Thymus (tissue), 11 donors: Measurements from ENCODE around the gene PIK3R3. TPM values are rescaled to one million over a fixed set of nuclear protein-coding genes. Genes with fewer than 3 reads are reported as not detected.
"Not testable (repeated sequence)": the region's sequence is repeated elsewhere in the genome, so short reads cannot be mapped to it uniquely, and the experiment has no call there.

Experiments
- DNase-seq, 9 donors: peaks; one replicate each; pipeline ENCODE4 v3.0.0-alpha.2; 2013; ENCODE audit warnings: low spot score in 9 of 9, low read depth in 6 of 9, missing footprints in 1 of 9
- H3K27ac ChIP-seq, 2 donors: one replicate each; pipeline ENCODE4 v1.5.1; 2013; ENCODE audit warnings: control low read depth in 1 of 2, low read depth in 1 of 2, low read length in 1 of 2, mild to moderate bottlenecking in 1 of 2, moderate library complexity in 1 of 2
- H3K27me3 ChIP-seq, 2 donors: one replicate each; pipeline ENCODE4 v1.5.1; 2013; ENCODE audit warnings: low read length in 1 of 2; ENCODE audit not compliant: control insufficient read depth in 2 of 2, insufficient read depth in 1 of 2
- H3K36me3 ChIP-seq, 2 donors: one replicate each; pipeline ENCODE4 v1.5.1; 2013; ENCODE audit warnings: low read length in 1 of 2, mild to moderate bottlenecking in 1 of 2, moderate library complexity in 1 of 2; ENCODE audit not compliant: control insufficient read depth in 2 of 2, insufficient read depth in 2 of 2
- H3K4me1 ChIP-seq, 2 donors: one replicate each; pipeline ENCODE4 v1.5.1; 2013; ENCODE audit warnings: low read length in 2 of 2; ENCODE audit not compliant: control insufficient read depth in 2 of 2, insufficient read depth in 2 of 2
- H3K4me3 ChIP-seq, 2 donors: one replicate each; pipeline ENCODE4 v1.5.1; 2013; ENCODE audit warnings: low read length in 2 of 2, control low read depth in 1 of 2, mild to moderate bottlenecking in 1 of 2
- H3K9me3 ChIP-seq, 2 donors: one replicate each; pipeline ENCODE4 v1.5.1; 2013; ENCODE audit warnings: low read length in 1 of 2, mild to moderate bottlenecking in 1 of 2; ENCODE audit not compliant: control insufficient read depth in 2 of 2, insufficient read depth in 1 of 2
- WGBS: extraction: QIAGEN DNeasy Blood & Tissue Kit; methylation state at CpG from one replicate; pipeline ENCODE4 v1.1.7; 2013; 5-methylcytosine and 5-hydroxymethylcytosine counted together
- polyA plus RNA-seq: library from polyadenylated mRNA; stranded (reverse); fragments of 200-250 nt; gene quantifications from one replicate; pipeline ENCODE4 v1.2.3, GENCODE V29; 2013
- total RNA-seq: library from RNA; stranded (reverse); fragments of 120-200 nt; gene quantifications from one replicate; pipeline ENCODE4 v1.2.4, GENCODE V29; 2013
- donor health status: healthy.

The PIK3R3 gene
- total and polyA plus RNA-seq, 2 donors, result 8.9 to 13.3 TPM

DNA sequence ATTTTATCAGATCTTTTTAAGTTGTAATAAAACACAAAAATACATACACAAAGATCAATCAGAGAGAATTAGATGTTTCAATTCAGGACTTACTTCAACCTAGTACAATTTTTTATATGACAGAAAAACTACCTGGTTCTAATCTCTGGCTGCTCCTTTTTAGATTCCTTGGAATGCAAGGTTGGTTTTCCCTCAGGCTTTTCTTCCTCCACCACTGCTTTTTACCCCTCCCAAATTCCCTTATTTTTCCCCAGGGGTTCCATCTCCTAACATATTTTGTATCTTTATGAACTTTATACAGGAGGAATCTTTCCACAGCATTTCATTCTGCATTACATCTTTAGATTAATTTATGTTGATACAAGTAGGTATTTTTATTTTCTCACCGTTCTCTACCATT is 33.2 kb downstream of the PIK3R3 start:
- Histone ChIP-seq H3K4me1 (peaks cover 0 to 3% of the 10 kb centered on the region in 2 donors), H3K9me3 (no peaks in the 10 kb centered on the region), H3K27ac (no peak overlapping the region), H3K36me3 (no peaks in the 10 kb centered on the region), H3K27me3 (no peaks in the 10 kb centered on the region), H3K4me3 (no peak overlapping the region)
- no peak for DNase-seq
- 96% methylated on average over 1 of the region's 1 CpG for WGBS

DNA sequence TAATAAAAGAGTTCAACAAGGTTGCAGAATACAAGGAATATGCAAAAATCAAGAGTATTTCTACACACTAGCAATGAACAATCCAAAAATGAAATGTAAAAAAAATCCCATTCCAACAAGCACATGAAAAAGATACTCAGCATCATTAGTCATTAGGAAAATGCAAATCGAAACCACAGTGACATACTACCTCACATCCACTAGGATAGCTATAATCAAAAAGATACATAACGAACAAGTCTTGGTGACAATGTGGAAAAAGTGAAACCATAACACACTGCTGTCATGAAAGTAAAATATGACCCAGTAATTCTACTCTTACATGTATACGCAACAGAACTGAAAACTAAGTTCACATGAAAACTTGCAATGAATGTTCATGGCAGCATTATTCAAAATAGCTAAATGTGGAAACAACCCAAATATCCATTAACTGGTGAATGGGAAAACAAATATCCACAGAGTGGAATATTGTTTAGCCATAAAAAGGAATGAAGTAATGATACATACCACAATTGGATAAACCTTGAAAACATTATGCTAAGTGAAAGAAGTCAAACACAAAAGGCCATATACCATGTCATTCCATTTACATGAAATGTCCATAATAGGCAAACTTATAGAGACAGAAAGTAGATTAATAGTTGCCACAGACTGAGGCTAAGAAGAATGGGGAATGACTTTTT is 34.3 kb downstream of the PIK3R3 start:
- 97% methylated on average over 3 of the region's 3 CpGs for WGBS
- DNase-seq, result no peak
- H3K36me3 ChIP-seq, result no peaks in the 10 kb centered on the region
- peaks cover 0 to 3% of the 10 kb centered on the region in 2 donors for H3K4me1 ChIP-seq
- no peaks in the 10 kb centered on the region for H3K27me3 ChIP-seq
- H3K27ac ChIP-seq, result no peak overlapping the region
- H3K9me3 ChIP-seq, result no peaks in the 10 kb centered on the region
- H3K4me3 ChIP-seq, result no peak overlapping the region

DNA sequence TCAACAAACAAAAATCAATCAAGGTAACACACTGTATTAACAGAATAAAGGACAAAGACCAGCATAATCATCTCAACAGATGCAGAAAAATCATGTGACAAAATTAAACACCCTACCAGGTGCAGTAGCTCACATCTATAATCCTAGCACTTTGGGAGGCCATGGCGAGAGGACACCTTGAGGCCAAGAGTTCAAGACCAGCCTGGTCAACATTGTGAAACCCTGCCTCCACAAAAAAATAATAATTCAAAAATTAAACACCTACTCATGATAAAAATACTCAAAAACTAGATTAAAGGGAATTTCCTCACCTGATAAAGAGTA is 35.3 kb downstream of the PIK3R3 start:
- no peaks in the 10 kb centered on the region for H3K27me3 ChIP-seq
- DNase-seq, result no peak
- no peaks in the 10 kb centered on the region for H3K36me3 ChIP-seq
- H3K4me1 ChIP-seq, result peaks cover 0 to 3% of the 10 kb centered on the region in 2 donors
- no peak overlapping the region for H3K27ac ChIP-seq
- no peak overlapping the region for H3K4me3 ChIP-seq
- WGBS, result 95% methylated on average over 1 of the region's 1 CpG
- H3K9me3 ChIP-seq, result no peaks in the 10 kb centered on the region

DNA sequence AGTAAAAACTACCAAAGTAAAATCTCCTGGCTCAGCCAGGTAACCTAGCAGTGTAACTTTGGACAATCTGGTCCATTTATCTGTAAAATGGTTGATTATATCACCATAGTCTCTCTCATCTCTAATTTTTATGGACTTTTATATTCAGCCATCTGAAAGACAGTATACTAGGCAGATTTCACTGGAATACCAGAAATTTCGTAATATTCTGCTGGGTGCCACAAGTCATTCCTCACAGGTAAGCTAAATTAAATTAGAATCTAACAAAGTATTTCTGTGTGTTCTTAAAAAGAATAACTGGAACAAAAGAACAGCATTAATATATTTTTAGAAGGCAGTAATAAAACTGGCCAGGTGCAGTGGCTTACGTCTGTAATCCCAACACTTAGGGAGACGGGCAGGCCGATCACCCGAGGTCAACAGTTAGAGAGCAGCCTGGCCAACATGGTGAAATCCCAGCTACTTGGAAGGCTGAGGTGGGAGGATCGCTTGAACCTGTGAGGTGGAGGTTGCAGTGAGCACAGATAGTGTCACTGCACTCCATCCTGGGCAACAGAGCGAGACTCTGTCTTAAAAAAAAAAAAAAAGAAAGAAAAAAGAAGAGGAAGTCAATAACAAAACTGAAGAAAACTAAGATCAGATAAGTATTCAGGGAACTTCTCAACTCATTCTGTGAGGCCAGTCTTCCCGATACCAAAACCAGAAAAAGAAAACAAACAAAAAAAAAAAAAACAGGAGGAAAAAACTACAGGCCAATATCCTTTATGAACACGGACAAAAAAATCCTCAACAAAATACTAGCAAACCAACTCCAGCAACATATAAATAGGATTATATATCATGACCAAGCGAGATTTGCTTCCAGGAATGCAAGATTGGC is 35.9 kb downstream of the PIK3R3 start:
- Histone ChIP-seq H3K4me3 (no peak overlapping the region), H3K9me3 (no peaks in the 10 kb centered on the region), H3K36me3 (no peaks in the 10 kb centered on the region), H3K4me1 (peaks cover 0 to 3% of the 10 kb centered on the region in 2 donors), H3K27me3 (no peaks in the 10 kb centered on the region), H3K27ac (no peak overlapping the region)
- WGBS, result 91% methylated on average over 10 of the region's 10 CpGs
- no peak for DNase-seq

DNA sequence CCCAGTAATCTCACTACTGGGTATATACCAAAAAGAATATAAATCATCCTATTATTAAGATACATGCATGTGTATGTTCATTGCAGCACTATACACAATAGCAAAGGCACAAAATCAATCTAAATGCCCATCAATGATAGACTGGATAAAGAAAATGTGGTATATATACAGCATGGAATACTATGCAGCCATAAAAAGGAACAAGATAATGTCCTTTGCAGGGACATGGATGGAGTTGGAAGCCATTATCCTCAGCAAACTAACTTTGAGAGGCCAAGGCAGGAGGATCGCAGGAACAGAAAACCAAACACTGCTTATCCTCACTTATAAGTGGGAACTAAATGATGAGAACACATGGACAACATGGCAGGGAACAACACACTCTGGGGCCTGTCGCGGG is 37.3 kb downstream of the PIK3R3 start:
- H3K27me3 ChIP-seq, H3K9me3 ChIP-seq, H3K4me1 ChIP-seq, DNase-seq, H3K27ac ChIP-seq, H3K4me3 ChIP-seq, H3K36me3 ChIP-seq: not testable (repeated sequence)
- whole genome bisulfite sequencing, result 98% methylated on average over 3 of the region's 3 CpGs

DNA sequence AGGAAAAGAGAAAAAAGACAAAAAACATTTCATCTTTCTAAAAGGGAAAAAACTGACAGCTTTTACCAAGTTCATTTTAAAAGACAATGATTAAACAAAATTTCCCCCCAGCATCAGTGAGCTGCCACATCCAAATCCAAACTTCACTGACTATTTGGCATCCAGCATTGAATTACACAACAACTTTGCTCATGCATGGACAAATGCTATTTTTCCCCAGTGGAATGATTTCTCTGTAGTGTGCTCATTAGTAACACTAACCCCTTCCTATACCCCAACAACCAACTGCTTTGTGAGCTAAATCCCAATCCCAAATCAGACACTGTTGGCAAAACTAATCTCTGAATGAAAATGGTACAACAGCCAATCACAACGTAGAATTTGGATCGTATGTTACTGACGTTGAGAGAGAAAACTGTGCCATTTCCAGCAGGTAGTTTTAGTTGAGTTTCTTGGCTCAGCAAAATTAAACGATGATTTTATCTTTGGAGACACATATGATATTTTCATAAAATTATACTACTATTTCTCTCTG is 37.9 kb downstream of the PIK3R3 start:
- H3K9me3 ChIP-seq, result no peaks in the 10 kb centered on the region
- DNase-seq, result no peak
- WGBS, result 96% methylated on average over 4 of the region's 4 CpGs
- no peaks in the 10 kb centered on the region for H3K36me3 ChIP-seq
- H3K4me3 ChIP-seq, result no peak overlapping the region
- peaks cover 0 to 3% of the 10 kb centered on the region in 2 donors for H3K4me1 ChIP-seq
- H3K27me3 ChIP-seq, result no peaks in the 10 kb centered on the region
- no peak overlapping the region for H3K27ac ChIP-seq

DNA sequence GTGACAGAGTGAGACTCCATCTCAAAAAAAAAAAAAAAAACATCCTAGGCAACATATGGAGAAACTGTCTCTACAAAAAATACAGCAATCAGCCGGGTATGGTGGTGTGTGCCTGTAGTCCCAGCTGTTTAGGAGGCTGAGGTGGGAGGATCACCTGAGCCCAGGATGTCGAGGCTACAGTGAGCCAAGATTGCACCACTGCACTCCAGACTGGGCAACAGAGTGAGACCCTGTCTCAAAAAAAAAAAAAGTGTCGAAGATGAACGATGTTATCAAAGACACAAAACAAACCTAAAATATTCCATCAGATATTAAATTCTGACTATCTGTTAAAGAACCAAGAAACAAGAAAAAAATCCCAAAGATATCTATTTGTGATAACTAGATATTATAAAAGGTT is 38.6 kb downstream of the PIK3R3 start:
- not testable (repeated sequence) for H3K27ac ChIP-seq, H3K4me1 ChIP-seq, H3K4me3 ChIP-seq, H3K27me3 ChIP-seq, H3K9me3 ChIP-seq, H3K36me3 ChIP-seq, DNase-seq
- WGBS, result 97% methylated on average over 4 of the region's 4 CpGs

DNA sequence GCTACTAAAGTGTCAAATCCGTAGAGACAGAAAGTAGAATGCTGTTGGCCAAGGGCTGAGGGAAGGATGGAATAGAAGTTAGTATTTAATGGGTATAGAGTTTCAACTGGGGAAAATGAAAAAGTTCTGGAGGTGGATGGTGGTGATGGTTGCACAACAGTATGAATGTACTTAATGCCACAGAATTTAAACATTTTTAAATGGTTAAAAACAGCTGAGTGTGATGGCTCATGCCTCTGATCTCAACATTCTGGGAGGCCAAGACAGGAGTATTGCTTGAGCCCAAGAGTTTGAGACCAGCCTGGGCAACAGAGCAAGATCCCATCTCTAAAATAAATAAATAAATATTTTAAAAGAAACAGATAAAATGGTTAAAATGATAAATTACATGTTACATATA is 44.5 kb downstream of the PIK3R3 start:
- DNase-seq, result no peak
- Histone ChIP-seq H3K27ac (no peak overlapping the region), H3K4me1 (no peaks in the 10 kb centered on the region), H3K9me3 (no peaks in the 10 kb centered on the region), H3K4me3 (no peak overlapping the region), H3K36me3 (no peaks in the 10 kb centered on the region), H3K27me3 (no peaks in the 10 kb centered on the region)
- WGBS, result 98% methylated on average over 1 of the region's 1 CpG

DNA sequence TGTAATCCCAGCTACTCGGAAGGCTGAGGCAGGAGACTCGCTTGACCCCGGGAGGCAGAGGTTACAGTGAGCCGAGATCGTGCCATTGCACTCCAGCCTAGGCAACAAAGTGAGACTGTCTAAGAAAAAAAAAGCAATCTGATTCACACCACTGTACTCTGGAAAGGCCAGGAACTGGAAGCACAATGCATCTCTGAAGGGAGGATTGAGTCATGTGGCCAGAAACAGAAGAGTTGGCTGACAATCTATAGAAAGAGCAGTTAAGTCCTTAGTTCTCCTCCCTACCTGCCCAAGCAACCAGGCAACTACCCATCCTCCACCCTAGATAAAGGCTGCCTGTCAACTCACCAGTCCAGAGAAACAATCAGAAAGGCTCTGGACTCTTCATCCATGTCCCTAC is 45.9 kb downstream of the PIK3R3 start:
- Histone ChIP-seq H3K4me1 (no peaks in the 10 kb centered on the region), H3K27me3 (no peaks in the 10 kb centered on the region), H3K4me3 (no peak overlapping the region), H3K36me3 (no peaks in the 10 kb centered on the region), H3K27ac (no peak overlapping the region), H3K9me3 (no peaks in the 10 kb centered on the region)
- DNase-seq, result no peak
- WGBS, result 99% methylated on average over 5 of the region's 5 CpGs
